Bronchial smooth muscle cell (primary cell): ENCODE data around the gene ADCY5. TPM values are rescaled to one million over a fixed set of nuclear protein-coding genes. Genes with fewer than 3 reads are reported as not detected.

Experiments used
- total RNA-seq: library from RNA; depleted of rRNA; stranded (reverse); fragments of >200 nt; gene quantifications from 2 replicates; pipeline ENCODE4 v1.2.1, GENCODE V29; 2014

Gene ADCY5
- 0.16 and 1.2 TPM in 2 replicates for total RNA-seq

DNA sequence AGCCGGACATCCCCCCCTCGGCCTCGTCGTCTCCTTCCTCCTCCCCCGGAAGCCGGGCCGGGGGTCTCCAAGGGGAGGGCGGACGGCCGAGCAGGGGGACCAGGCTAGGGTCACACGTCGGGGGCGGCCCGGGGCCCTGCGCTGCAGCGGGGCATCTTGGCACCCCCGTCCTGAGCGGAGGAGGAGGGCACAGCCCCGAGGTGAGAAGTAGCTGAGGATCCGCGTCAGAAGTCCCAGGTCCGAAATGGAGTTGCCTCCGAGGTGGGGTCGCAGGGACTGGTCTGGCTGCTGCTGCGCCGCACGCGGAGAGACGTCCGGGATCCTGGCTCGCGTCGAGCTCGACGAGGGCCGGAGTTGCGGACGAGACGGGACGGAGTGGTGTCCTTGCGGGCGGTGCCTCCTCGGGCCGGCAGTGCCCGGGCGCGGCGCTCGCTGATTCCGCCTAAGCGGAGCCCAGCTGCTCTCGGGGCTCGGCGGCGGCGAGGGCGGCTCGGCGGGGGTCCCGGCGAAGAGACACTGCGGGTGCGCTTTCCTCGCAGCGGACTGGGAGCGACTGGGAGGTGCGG is at the start of gene ADCY5:
Gene ADCY5, minus strand, starts transcription at position 555 of the 566 bp plus-strand sequence. Its CDS starts 545 bp downstream, at position 10.

Other genes with a start within 250 kb of the ADCY5 start
- 33.2 and 35.6 TPM in 2 replicates for gene SEC22A, start 247.1 kb downstream of the ADCY5 start, total RNA-seq
- 6.4 and 7.6 TPM in 2 replicates for gene HACD2, start 136.0 kb upstream of the ADCY5 start, total RNA-seq